Measurements from ENCODE around the gene TNIK. TPM values are rescaled to one million over a fixed set of nuclear protein-coding genes. Genes with fewer than 3 reads are reported as not detected.

Gene TNIK
- total and polyA plus RNA-seq, 3 donors from 2014 or later, result 39.3 to 99.6 (median 83.5) TPM

GRCh38 chr3:171327441-171328174, 132.6 kb downstream of the TNIK start:
- H3K27me3 ChIP-seq, result no peaks in the 10 kb centered on the region
- no peak overlapping the region for H3K27ac ChIP-seq
- intact Hi-C loops (cut with DNase I; ENCODE audit: low total_unique reads), result no loop called here
- no peak for DNase-seq
- H3K4me1 ChIP-seq, result no peaks in the 10 kb centered on the region
- no peaks in the 10 kb centered on the region for H3K36me3 ChIP-seq (ENCODE audit: low read depth, missing control alignments)
- H3K4me3 ChIP-seq, result no peak overlapping the region
- TF ChIP-seq POLR2A (IDR thresholded peaks at IDR 0.05), result no peak
- TF ChIP-seq CTCF (IDR thresholded peaks at IDR 0.05), result no peak
- H3K9me3 ChIP-seq, result no peaks in the 10 kb centered on the region
- 83 to 96% methylated on average over 6 to 7 of the region's 7 CpGs for WGBS, 2 donors

GRCh38 chr3:171326717-171327440, 133.3 kb downstream of the TNIK start:
- 84 to 100% methylated on average over 1 of the region's 1 CpG for WGBS, 2 donors
- DNase-seq, result no peak
- intact Hi-C loops (cut with DNase I; ENCODE audit: low total_unique reads), result no loop called here
- TF ChIP-seq CTCF (IDR thresholded peaks at IDR 0.05) (no peak), POLR2A (IDR thresholded peaks at IDR 0.05) (no peak)
- H3K4me3 ChIP-seq, result no peak overlapping the region
- no peaks in the 10 kb centered on the region for H3K27me3 ChIP-seq
- H3K4me1 ChIP-seq, result peaks cover under 1% of the 10 kb centered on the region
- no peak overlapping the region for H3K27ac ChIP-seq
- no peaks in the 10 kb centered on the region for H3K9me3 ChIP-seq
- no peaks in the 10 kb centered on the region for H3K36me3 ChIP-seq (ENCODE audit: low read depth, missing control alignments)

- H3K36me3 ChIP-seq (ENCODE audit: low read depth, missing control alignments), result no peaks in the 10 kb centered on the region
- no peaks in the 10 kb centered on the region for H3K27me3 ChIP-seq
- peak overlapping the region in 1 of 2 donors; percentile 63 for H3K27ac ChIP-seq
- DNase-seq, result no peak
- H3K4me1 ChIP-seq, result peaks cover 6% of the 10 kb centered on the region
- TF ChIP-seq CTCF (IDR thresholded peaks at IDR 0.05) (no peak), POLR2A (IDR thresholded peaks at IDR 0.05) (no peak)
- H3K4me3 ChIP-seq, result no peak overlapping the region
- no peaks in the 10 kb centered on the region for H3K9me3 ChIP-seq
- intact Hi-C loops (cut with DNase I; ENCODE audit: low total_unique reads), result no loop called here
- WGBS, 2 donors, result 31 to 38% methylated on average over 3 of the region's 3 CpGs
Observed at GRCh38 chr3:171323938-171324536, 136.2 kb downstream of the TNIK start.

DNA sequence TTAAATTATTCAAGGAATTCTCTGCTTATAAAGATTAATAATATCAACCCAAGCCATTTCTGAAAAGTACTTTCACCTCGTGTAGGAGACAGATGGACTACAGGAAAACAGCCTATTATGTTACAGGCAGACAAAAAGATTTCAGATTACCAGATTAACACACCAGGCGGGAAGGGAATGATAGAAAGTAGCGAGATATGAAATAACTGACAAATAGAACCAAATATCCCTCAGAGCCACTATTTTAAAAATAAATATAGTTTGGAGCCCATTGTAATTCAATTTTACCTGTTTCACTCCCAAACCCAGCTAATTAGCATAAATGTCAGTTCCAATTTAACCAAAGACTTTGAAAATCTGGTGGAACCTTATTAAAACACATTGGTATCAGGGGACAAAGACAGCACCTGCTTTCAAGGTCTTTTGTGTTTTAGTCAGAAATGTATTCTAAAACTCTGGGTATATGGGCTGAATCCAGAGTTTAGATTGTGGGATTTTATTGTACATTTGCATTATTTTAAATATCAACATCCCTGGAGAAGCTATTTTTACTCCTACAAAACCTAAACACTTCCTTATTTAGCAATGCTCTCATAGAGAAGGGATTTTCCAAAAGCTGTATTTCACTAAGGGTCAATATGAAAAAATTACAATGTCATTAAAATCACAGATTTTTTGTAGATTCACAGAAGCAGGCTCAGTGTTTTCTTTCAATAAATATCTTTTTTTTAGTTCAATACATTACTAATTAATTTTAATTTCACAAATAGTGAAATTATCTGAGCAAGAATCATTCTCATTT, 138.4 kb downstream of the TNIK start:
- Histone ChIP-seq H3K27ac (no peak overlapping the region), H3K36me3 (ENCODE audit: low read depth, missing control alignments) (no peaks in the 10 kb centered on the region), H3K27me3 (no peaks in the 10 kb centered on the region), H3K9me3 (no peaks in the 10 kb centered on the region), H3K4me1 (peaks cover 6% of the 10 kb centered on the region), H3K4me3 (no peak overlapping the region)
- 45 to 50% methylated on average over 3 of the region's 3 CpGs for WGBS, 2 donors
- intact Hi-C loops (cut with DNase I; ENCODE audit: low total_unique reads), result no loop called here
- no peak for DNase-seq
- TF ChIP-seq POLR2A (IDR thresholded peaks at IDR 0.05) (no peak), CTCF (IDR thresholded peaks at IDR 0.05) (no peak)
